ENCODE measurements around the gene FBXL4. TPM values are rescaled to one million over a fixed set of nuclear protein-coding genes. Genes with fewer than 3 reads are reported as not detected.
A peak's percentile ranks its signal among the peaks of the same experiment; 100 is the strongest.

The FBXL4 gene
- polyA plus RNA-seq, 1 donor (not counting 4 experiments of a cell fraction or from before 2014, with no cell fraction given): 19.9 TPM

DNA sequence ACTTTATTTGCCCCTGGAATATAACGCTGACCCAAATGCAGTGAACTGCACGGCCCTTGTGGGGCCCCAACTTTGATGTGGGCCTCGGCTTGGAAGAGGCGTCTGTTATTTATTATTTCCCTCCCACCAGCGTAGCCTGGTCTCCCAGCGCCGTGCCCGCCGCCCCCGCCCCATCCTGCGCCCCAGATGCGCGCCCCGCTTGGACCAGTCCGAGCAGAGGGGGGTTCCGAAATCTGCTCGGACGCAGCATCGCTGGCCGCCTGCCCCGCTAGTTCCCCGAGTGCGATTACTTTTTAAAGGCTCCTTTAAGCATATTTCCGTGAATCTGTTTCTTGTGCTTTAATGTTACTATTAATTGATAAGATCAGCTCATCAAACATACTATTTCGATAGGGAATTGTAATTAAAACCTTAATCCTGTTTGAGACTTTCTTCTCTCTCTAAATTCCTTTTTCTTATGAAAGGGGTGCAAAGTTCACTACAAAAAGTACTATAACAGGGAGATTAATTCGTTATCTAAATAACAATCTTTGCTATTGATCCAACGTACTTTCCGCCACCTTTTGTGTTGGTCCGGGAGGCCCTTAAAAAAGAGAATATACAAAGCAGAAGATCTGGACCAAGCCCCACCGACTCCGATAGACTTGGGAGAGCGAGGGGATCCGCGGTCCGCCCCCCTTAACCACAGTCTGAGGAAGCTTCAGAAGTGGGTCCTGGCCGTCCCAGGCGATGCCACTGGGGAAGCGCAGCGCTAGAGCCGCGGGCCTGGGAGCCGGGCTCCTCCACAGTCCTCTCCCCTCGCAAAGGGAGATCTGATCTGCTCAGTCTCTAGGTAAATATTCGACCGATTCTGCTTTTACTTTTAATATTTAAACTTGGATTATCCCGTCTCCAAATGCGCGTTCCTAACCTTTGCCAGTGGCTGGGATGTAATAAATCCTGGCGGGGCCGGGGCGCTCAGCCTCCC lies 103.2 kb downstream of the FBXL4 start:
- DNase-seq (ENCODE audit: low read depth, low spot score): no peak
- TF ChIP-seq, protein P1, sequence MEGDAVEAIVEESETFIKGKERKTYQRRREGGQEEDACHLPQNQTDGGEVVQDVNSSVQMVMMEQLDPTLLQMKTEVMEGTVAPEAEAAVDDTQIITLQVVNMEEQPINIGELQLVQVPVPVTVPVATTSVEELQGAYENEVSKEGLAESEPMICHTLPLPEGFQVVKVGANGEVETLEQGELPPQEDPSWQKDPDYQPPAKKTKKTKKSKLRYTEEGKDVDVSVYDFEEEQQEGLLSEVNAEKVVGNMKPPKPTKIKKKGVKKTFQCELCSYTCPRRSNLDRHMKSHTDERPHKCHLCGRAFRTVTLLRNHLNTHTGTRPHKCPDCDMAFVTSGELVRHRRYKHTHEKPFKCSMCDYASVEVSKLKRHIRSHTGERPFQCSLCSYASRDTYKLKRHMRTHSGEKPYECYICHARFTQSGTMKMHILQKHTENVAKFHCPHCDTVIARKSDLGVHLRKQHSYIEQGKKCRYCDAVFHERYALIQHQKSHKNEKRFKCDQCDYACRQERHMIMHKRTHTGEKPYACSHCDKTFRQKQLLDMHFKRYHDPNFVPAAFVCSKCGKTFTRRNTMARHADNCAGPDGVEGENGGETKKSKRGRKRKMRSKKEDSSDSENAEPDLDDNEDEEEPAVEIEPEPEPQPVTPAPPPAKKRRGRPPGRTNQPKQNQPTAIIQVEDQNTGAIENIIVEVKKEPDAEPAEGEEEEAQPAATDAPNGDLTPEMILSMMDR (optimal IDR thresholded peaks at IDR 0.05 in 1 of 3, IDR thresholded peaks at IDR 0.05 in 1 of 3, conservative IDR thresholded peaks at IDR 0.05 in 1 of 3; ENCODE audit: extremely low read depth in 1 of 3, insufficient read depth in 2 of 3, low read length in 3 of 3): no peak
- TF ChIP-seq EZH2 (IDR thresholded peaks at IDR 0.05; ENCODE audit: low read length): peak; percentile 92
- no peaks in the 10 kb centered on the region for H3K9me3 ChIP-seq (ENCODE audit: control insufficient read depth, low read depth, low read length)
- H3K27ac ChIP-seq (ENCODE audit: control insufficient read depth, insufficient read depth, low read length): no peak overlapping the region
- peaks cover 8% of the 10 kb centered on the region for H3K4me1 ChIP-seq (ENCODE audit: control insufficient read depth, extremely low read depth, insufficient read depth, low read length)
- peaks cover 94% of the 10 kb centered on the region for H3K27me3 ChIP-seq (ENCODE audit: control insufficient read depth, extremely low read depth, insufficient read depth, low read length)
- no peaks in the 10 kb centered on the region for H3K36me3 ChIP-seq (ENCODE audit: control insufficient read depth in 2 of 2, extremely low read depth in 1 of 2, insufficient read depth in 2 of 2, low read length in 2 of 2)
- no peak overlapping the region for H2AFZ ChIP-seq (ENCODE audit: control insufficient read depth, low read length)
- H4K20me1 ChIP-seq (ENCODE audit: control insufficient read depth, extremely low read depth, insufficient read depth, low read length): no peaks in the 10 kb centered on the region
- H3K4me3 ChIP-seq (ENCODE audit: control insufficient read depth in 2 of 3, extremely low read depth in 1 of 3, insufficient read depth in 2 of 3, low read depth in 1 of 3, low read length in 3 of 3): peak overlapping the region in 1 of 3 experiments; percentile 7
- no peaks in the 10 kb centered on the region for H3K79me2 ChIP-seq (ENCODE audit: control insufficient read depth, insufficient read depth, low read length)
- dilution Hi-C loops (cut with MboI; ENCODE audit: extremely low pct_ligation_motif_present, low sequenced_read_pairs): no loop called here
- H3K9me1 ChIP-seq (ENCODE audit: control insufficient read depth, extremely low read depth, insufficient read depth, low read length): no peaks in the 10 kb centered on the region
- H3K9ac ChIP-seq (ENCODE audit: control insufficient read depth, extremely low read depth, insufficient read depth, low read length): no peak overlapping the region
- no peak for FAIRE-seq
- H3K4me2 ChIP-seq (ENCODE audit: control insufficient read depth, extremely low read depth, insufficient read depth, low read depth, low read length): peak overlapping the region; percentile 41

DNA sequence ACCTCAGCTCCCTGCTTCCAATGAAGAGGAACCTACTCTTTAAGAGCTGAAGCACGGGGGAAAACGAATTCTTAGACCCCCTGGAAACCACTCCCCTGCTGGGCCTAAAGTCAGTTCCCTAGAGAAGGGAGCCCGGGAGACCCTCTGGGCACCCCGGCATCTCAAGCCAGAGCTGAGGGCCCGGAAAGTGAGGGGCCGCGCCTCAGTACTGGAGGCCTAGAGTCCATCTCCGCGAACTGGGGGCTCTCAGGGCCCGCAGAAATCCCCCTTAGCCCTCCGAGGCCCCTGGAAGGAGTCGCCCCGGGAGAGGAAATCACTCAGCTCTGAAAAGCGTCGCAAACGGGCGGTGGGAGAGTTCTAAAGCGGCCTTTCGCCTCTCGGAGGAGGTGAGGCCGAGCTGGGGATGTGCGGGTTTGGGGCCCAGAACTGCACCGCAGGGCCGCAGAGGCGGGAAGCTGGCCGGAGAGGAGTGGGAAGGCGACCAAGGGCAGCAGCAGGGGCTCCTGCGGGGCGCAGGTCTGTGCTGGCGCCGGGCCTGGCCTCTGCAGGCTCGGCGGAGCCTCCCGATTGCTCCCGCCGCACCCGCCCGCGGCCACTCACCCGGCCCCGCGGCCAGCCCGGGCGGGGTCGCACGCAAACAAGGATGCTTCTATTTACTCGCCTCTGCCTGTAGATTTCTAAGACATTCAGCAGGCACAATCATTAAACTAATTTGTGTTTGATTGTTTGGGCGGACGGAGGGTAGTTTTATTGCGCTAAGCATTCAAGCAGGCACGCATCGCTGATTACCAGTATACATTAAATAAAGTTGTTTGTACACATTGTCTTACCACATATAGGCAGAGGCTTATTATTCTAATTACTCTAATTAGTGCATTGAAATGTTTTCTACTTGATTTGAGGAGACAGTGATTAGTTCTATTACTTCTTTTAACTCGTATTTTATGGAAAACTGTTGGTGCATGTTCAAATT lies 104.2 kb downstream of the FBXL4 start:
- FAIRE-seq: no peak
- Histone ChIP-seq H3K4me3 (ENCODE audit: control insufficient read depth in 2 of 3, extremely low read depth in 1 of 3, insufficient read depth in 2 of 3, low read depth in 1 of 3, low read length in 3 of 3) (no peak overlapping the region), H3K4me2 (ENCODE audit: control insufficient read depth, extremely low read depth, insufficient read depth, low read depth, low read length) (no peak overlapping the region), H3K9me1 (ENCODE audit: control insufficient read depth, extremely low read depth, insufficient read depth, low read length) (no peaks in the 10 kb centered on the region), H3K9ac (ENCODE audit: control insufficient read depth, extremely low read depth, insufficient read depth, low read length) (no peak overlapping the region), H3K27me3 (ENCODE audit: control insufficient read depth, extremely low read depth, insufficient read depth, low read length) (peaks cover 88% of the 10 kb centered on the region), H3K79me2 (ENCODE audit: control insufficient read depth, insufficient read depth, low read length) (no peaks in the 10 kb centered on the region), H4K20me1 (ENCODE audit: control insufficient read depth, extremely low read depth, insufficient read depth, low read length) (no peaks in the 10 kb centered on the region), H3K36me3 (ENCODE audit: control insufficient read depth in 2 of 2, extremely low read depth in 1 of 2, insufficient read depth in 2 of 2, low read length in 2 of 2) (no peaks in the 10 kb centered on the region), H3K9me3 (ENCODE audit: control insufficient read depth, low read depth, low read length) (no peaks in the 10 kb centered on the region), H3K27ac (ENCODE audit: control insufficient read depth, insufficient read depth, low read length) (no peak overlapping the region), H3K4me1 (ENCODE audit: control insufficient read depth, extremely low read depth, insufficient read depth, low read length) (peaks cover 8% of the 10 kb centered on the region), H2AFZ (ENCODE audit: control insufficient read depth, low read length) (no peak overlapping the region)
- DNase-seq (ENCODE audit: low read depth, low spot score): no peak
- TF ChIP-seq EZH2 (IDR thresholded peaks at IDR 0.05; ENCODE audit: low read length): peak; percentile 99
- TF ChIP-seq, protein P1 (optimal IDR thresholded peaks at IDR 0.05 in 1 of 3, IDR thresholded peaks at IDR 0.05 in 1 of 3, conservative IDR thresholded peaks at IDR 0.05 in 1 of 3; ENCODE audit: extremely low read depth in 1 of 3, insufficient read depth in 2 of 3, low read length in 3 of 3): no peak
- dilution Hi-C loops (cut with MboI; ENCODE audit: extremely low pct_ligation_motif_present, low sequenced_read_pairs): no loop called here
